ENCODE results near the gene TIGD4.
"Not testable (repeated sequence)": the region's sequence is repeated elsewhere in the genome, so short reads cannot be mapped to it uniquely, and the experiment has no call there.

The TIGD4 gene

GRCh38 chr4:152780267-152780778 lies 793 bp upstream of the TIGD4 start:
- peak; percentile 69 to 71 for DNase-seq

GRCh38 chr4:152778656-152779512 lies 646 bp downstream of the TIGD4 start:
- DNase-seq: peak; percentile 26 to 31

DNA sequence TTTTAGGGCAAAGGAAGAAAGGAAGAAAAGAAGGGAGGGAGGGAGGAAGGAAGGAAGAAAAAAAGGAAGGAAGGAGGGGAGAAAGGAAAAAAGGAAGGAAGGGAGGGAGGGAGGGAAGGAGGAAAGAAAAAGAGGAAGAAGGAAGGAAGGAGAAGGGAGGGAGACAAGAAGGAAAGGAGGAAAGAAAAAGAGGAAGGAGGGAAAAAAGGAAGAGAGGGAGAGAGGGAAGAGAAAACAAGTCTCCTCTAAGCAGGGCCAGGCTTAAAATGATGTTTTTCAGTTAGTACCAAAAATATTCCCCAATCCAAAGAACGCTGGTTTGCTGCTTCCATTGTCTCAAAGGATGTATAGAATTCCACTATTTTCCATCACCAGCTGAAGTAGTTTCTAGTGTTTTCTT lies 2.0 kb downstream of the TIGD4 start:
- no peak for DNase-seq

- DNase-seq: no peak
Observed at GRCh38 chr4:152776352-152776751, 3.2 kb downstream of the TIGD4 start.

DNA sequence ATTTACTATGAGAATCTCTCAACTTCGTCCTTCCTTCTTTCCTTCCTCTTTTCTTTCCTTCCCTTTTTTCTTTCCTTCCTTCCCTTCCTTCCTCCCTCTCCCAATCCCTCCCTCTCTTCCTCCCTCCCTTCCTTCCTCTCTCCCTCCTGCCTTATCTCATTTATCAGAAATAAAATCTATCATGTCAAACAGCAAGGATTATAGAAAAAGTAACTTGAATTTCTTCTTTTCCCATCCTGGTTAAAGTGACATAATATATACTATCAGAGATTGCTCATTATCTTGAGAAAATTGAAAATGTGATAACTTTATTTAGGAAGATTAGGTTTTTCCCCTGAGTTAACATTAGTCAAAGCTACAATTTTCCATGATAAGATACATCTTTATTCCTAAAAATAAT lies 5.6 kb downstream of the TIGD4 start:
- no peak for DNase-seq

GRCh38 chr4:152773339-152773738 lies 6.2 kb downstream of the TIGD4 start:
- no peak for DNase-seq

- DNase-seq: no peak
Observed at GRCh38 chr4:152771741-152772533, 7.6 kb downstream of the TIGD4 start.

GRCh38 chr4:152765069-152765737 lies 14.3 kb downstream of the TIGD4 start:
- DNase-seq: not testable (repeated sequence)

DNA sequence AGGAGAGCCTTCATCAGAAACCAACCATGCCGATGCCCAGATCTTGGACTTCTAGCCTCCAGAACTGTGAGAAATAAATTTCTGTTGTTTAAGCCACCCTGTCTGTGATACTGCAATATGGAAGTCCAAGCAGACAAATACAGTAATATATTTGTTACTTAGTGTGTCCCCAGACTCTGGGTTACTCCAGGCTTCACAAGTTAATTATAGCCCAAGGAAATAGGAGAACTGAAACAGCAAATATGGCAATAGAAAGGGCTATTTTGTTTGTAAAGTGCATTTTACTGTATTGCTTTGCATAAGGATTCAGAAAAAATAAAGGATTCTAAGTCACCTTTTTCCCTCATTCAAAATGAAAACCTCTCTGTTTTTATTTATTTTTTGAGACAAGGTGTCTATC lies 15.7 kb downstream of the TIGD4 start:
- no peak for DNase-seq

GRCh38 chr4:152748619-152749018 lies 30.9 kb downstream of the TIGD4 start:
- no peak for DNase-seq

DNA sequence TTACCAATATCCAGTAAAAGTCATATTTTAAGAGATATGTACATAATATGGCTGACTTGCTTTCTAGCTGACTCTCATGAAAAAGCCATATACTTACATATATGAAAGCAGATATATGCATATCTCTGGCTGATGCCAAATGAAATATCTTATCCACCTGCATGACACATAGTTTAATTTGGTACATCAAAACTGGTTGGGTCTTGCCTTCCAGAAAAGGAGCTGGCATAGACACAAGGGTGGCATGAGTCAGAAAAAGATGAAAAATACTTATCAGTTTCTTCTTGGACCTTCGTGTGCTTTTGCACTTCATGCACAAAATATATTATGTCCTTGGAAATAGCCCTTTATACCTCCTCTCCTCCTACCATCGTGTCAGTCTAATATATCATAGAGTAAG lies 32.1 kb downstream of the TIGD4 start:
- no peak for DNase-seq

- DNase-seq: no peak
Observed at GRCh38 chr4:152738827-152739226, 40.7 kb downstream of the TIGD4 start.

DNA sequence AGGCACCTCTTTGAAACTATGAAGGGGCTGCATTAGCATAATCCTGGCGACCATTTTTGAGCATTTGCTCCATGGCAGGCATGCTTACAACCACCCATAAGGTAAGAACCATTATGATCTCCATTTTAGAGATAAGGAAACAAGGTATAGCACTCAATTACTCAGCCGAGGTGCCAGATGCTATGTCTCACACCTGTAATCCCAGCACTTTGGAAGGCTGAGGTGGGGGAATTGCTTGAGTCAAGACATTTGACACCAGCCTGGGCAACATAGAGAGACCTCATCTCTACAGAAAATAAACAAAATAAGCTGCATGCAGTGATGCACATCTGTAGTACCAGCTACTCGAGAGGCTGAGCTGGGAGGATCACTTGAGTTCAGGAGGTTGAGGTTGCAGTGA lies 43.6 kb downstream of the TIGD4 start:
- DNase-seq: no peak

- no peak for DNase-seq
Observed at GRCh38 chr4:152735396-152735859, 44.1 kb downstream of the TIGD4 start.

DNA sequence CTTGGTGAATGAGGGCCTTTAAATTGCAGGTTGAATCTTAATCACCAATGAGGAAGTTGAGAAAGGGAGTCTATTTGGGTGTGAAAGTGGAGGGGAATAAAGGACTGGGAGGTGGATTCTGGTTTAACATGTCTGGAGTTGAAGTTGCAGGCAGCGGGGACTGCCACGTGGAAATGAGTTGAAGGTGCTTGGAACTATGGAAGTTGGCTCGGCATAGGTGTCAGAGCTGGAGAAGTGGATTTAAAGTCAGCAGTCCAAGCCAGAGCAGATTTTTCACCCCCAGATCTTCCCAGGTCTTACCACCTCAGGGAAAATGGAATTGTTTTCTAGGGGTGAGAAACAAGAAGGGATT lies 44.9 kb downstream of the TIGD4 start:
- no peak for DNase-seq

DNA sequence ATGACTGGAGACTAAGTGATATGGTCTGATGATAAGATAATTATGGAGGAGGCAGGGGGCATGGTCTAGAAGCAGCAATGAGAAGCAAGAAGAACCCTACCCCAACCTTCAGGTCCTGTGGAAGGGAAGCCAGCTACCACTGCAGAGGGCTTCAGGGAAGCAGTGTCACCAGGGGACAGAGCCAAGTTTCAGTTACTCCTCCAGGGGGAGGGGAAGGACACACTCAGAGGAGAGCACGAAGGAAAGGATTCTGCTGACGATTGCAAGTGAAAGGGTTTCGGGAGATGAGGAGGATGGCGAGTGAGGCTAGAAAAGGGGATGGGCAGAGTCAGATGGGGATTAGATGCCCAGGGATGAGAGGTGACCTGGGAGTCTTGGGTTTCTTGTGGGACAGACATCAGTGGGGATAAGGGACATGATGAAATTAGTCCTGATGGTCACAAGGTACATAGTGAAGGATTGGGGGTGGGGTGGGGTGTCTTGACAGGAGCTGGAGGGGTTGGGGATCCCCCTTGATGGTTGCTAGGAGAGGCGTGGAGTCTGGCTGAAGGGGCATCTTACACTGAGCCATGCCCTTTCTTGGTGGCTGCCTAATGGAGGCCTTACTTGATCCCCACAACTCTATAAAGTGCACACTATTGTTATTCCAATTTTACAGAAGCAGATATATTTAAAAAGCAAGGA lies 45.4 kb downstream of the TIGD4 start:
- no peak for DNase-seq

DNA sequence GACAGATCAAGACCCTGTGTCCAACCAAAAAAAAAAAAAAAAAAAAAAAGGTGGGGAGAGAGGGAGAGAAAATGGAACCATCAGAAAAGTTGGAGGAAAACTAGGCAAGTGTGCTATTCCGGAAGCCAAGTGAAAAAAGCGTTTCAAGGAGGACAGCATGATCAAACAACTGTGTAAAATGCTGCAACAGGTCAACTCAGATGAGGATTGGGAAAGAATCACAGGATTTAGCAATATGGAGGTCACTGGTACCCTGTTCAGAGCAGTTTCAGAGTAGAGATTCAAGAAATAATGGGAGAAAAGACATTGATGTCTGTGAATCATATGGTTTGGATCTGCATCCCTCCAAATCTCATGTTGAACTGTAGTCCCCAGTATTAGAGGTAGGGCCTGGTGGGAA lies 47.5 kb downstream of the TIGD4 start:
- DNase-seq: no peak

GRCh38 chr4:152729466-152729865 lies 50.1 kb downstream of the TIGD4 start:
- no peak for DNase-seq

GRCh38 chr4:152728343-152728742 lies 51.2 kb downstream of the TIGD4 start:
- no peak for DNase-seq

GRCh38 chr4:152727784-152728183 lies 51.7 kb downstream of the TIGD4 start:
- no peak for DNase-seq

GRCh38 chr4:152724494-152724893 lies 55.0 kb downstream of the TIGD4 start:
- DNase-seq: no peak

GRCh38 chr4:152723236-152723635 lies 56.3 kb downstream of the TIGD4 start:
- no peak for DNase-seq

Data from activated CD4-positive, alpha-beta T cell treated with anti-CD3 and anti-CD28 coated beads, Interleukin-2, amount 50 U/mL, for 4 hours (primary cell).